K562 (cell line): ENCODE data around the gene PIGM. TPM values are rescaled to one million over a fixed set of nuclear protein-coding genes. Genes with fewer than 3 reads are reported as not detected.
A peak's percentile ranks its signal among the peaks of the same experiment; 100 is the strongest.

Experiments used
- CREM ChIP-seq: IDR thresholded peaks from 2 replicates; pipeline ENCODE4 v1.6.1; 2014; ENCODE audit warnings: antibody characterized with exemption, low read depth
- FUS ChIP-seq: fragments of 200-400 bp; formaldehyde crosslinking; optimal IDR thresholded peaks from 2 replicates; pipeline ENCODE3; 2017; ENCODE audit warnings: low read depth, low read length
- HCFC1 ChIP-seq: IDR thresholded peaks from 2 replicates; pipeline ENCODE4 v1.6.1; 2012; ENCODE audit warnings: low read depth, low read length, improper control_type of control experiment
- HEY1 ChIP-seq: fragments of 250-450 bp; sonication (Bioruptor Pico); IDR thresholded peaks from 2 replicates; pipeline ENCODE4 v1.5.0; 2020; ENCODE audit warnings: mild to moderate bottlenecking, moderate library complexity, borderline replicate concordance
- HMBOX1 ChIP-seq: sonication (generic); IDR thresholded peaks from 2 replicates; pipeline ENCODE4 v1.6.1; 2016
- ILK ChIP-seq: fragments of 450-650 bp; IDR thresholded peaks from 2 replicates; pipeline ENCODE4 v1.6.1; 2016; ENCODE audit warnings: missing genetic modification characterization, low read depth, mild to moderate bottlenecking, missing compliant biosample characterization, moderate library complexity, borderline replicate concordance
- KLF10 ChIP-seq: fragments of 250-450 bp; sonication (Bioruptor Pico); IDR thresholded peaks from 2 replicates; pipeline ENCODE4 v1.6.1; 2021; ENCODE audit warnings: matching md5 sums
- MTA2 ChIP-seq: fragments of 450-650 bp; IDR thresholded peaks from 2 replicates; pipeline ENCODE4 v1.6.1; 2016; ENCODE audit warnings: low read depth
- MTF1 ChIP-seq: fragments of 250-450 bp; sonication (Bioruptor Pico); IDR thresholded peaks from 2 replicates; pipeline ENCODE4 v1.9.0; 2021; ENCODE audit warnings: moderate library complexity, mild to moderate bottlenecking, inconsistent platforms, borderline replicate concordance
- PHB ChIP-seq: fragments of 250-450 bp; sonication (Bioruptor Pico); IDR thresholded peaks from 2 replicates; pipeline ENCODE4 v1.5.0; 2021
- POLR3A ChIP-seq: IDR thresholded peaks from 2 replicates; pipeline ENCODE4 v1.6.1; 2011; ENCODE audit warnings: borderline replicate concordance, mild to moderate bottlenecking, moderate library complexity; ENCODE audit not compliant: insufficient read length, insufficient read depth; ENCODE audit errors: extremely low read depth
- RB1 ChIP-seq: fragments of 450-650 bp; IDR thresholded peaks from 2 replicates; pipeline ENCODE4 v1.6.1; 2017; ENCODE audit warnings: low read depth, mild to moderate bottlenecking
- SIN3A ChIP-seq, 2 experiments: fragments of 150-350 bp in 1 of 2; IDR thresholded peaks; 2 replicates each; pipeline ENCODE4 v1.6.1; 2011 to 2016; ENCODE audit warnings: borderline replicate concordance in 2 of 2, low read depth in 2 of 2, low read length in 2 of 2, mild to moderate bottlenecking in 2 of 2, moderate library complexity in 2 of 2; ENCODE audit not compliant: control insufficient read depth in 1 of 2
- SRSF7 ChIP-seq: fragments of 200-400 bp; formaldehyde crosslinking; optimal IDR thresholded peaks from 2 replicates; pipeline ENCODE3; 2017; ENCODE audit warnings: mild to moderate bottlenecking, low read depth, low read length
- TRIM28 ChIP-seq: fragments of 450-650 bp; IDR thresholded peaks from 2 replicates; pipeline ENCODE4 v1.6.1; 2017
- U2AF2 ChIP-seq: fragments of 200-400 bp; formaldehyde crosslinking; optimal IDR thresholded peaks from 2 replicates; pipeline ENCODE3; 2017; ENCODE audit warnings: low read depth, mild to moderate bottlenecking, low read length
- VEZF1 ChIP-seq: fragments of 200-800 bp; sonication (Bioruptor generic); IDR thresholded peaks from 2 replicates; pipeline ENCODE4 v1.6.1; 2017; ENCODE audit warnings: missing genetic modification characterization, missing compliant biosample characterization
- ZBTB5 ChIP-seq: fragments of 450-650 bp; IDR thresholded peaks from 2 replicates; pipeline ENCODE4 v1.6.1; 2017; ENCODE audit warnings: antibody characterized with exemption
- ZNF143 ChIP-seq: sonication (generic); formaldehyde crosslinking; IDR thresholded peaks from 2 replicates; pipeline ENCODE4 v1.9.0; 2022; ENCODE audit warnings: mild to moderate bottlenecking, missing genetic modification reagents
- ZNF277 ChIP-seq: fragments of 250-450 bp; sonication (Bioruptor Pico); IDR thresholded peaks from 2 replicates; pipeline ENCODE4 v1.8.0; 2022; ENCODE audit warnings: inconsistent platforms, mild to moderate bottlenecking, moderate library complexity, borderline replicate concordance
- ZNF75A ChIP-seq: fragments of 450-650 bp; formaldehyde crosslinking; IDR thresholded peaks from 2 replicates; pipeline ENCODE4 v1.4.0; 2020; ENCODE audit warnings: mild to moderate bottlenecking
- ZNF76 ChIP-seq: fragments of 250-450 bp; sonication (Bioruptor Pico); IDR thresholded peaks from 2 replicates; pipeline ENCODE4 v1.4.0; 2020; ENCODE audit warnings: mild to moderate bottlenecking, moderate library complexity, borderline replicate concordance
- ZSCAN32 ChIP-seq: fragments of 450-650 bp; formaldehyde crosslinking; IDR thresholded peaks from 2 replicates; pipeline ENCODE4 v1.4.0; 2020; ENCODE audit warnings: mild to moderate bottlenecking, moderate library complexity
- polyA plus RNA-seq, 8 experiments: library from polyadenylated mRNA; depleted of rRNA in 4 of 8; stranded (reverse) in 5 of 8; unstranded in 3 of 8; fragments of >200 nt; fragmentation: Nextera tagmentation in 2 of 8; fragmentation: Illumina TruSeq in 1 of 8; extraction: Ambion mirVana in 2 of 8; extraction: Trizol in 1 of 8; gene quantifications; 2 replicates each; pipeline versions ENCODE4 v1.2.1 to v1.2.3, GENCODE V29; 2011 to 2014; ENCODE audit warnings: inconsistent platforms in 1 of 8, missing spikeins in 1 of 8
- total RNA-seq, 7 experiments: library from RNA; depleted of rRNA in 6 of 7; stranded (reverse); fragments of >200 nt in 6 of 7; fragmentation: Illumina TruSeq in 2 of 7; extraction: Trizol in 2 of 7; gene quantifications; 2 replicates each; pipeline versions ENCODE4 v1.2.1 to v1.2.3, GENCODE V29; 2011 to 2021; ENCODE audit warnings: low replicate concordance in 1 of 7

The PIGM gene
- total and polyA plus RNA-seq, 9 of the 15 experiments (the other 6 are each of a cell fraction or from before 2014, with no cell fraction given) = 2.6 to 6.7 (median 4.3) TPM

- TF ChIP-seq TRIM28 (no peak), POLR3A (no peak), MTA2 (no peak), HCFC1 (peak; percentile 69), KLF10 (no peak), ILK (tag) (no peak), ZNF143 (no peak), HEY1 (no peak), SRSF7 (no peak), HMBOX1 (no peak), ZNF75A (CRISPR knock-in tag) (no peak), CREM (peak; percentile 61), ZBTB5 (no peak), ZSCAN32 (no peak), SIN3A (IDR thresholded peaks at IDR 0.05; ENCODE audit: borderline replicate concordance in 2 of 2, control insufficient read depth in 1 of 2, low read depth in 2 of 2, low read length in 2 of 2) (peak in 1 of 2 experiments; percentile 25; a peak in 2 of 4 replicates), U2AF2 (no peak), FUS (no peak), ZNF76 (no peak), ZNF277 (CRISPR knock-in tag) (no peak), VEZF1 (CRISPR knock-in tag) (peak; percentile 85), RB1 (no peak), PHB (0 out of 2 replicates have a peak, but pooled peaks have one; percentile 42), MTF1 (CRISPR knock-in tag) (no peak)
Observed at GRCh38 chr1:160031365-160032164, at the start of gene PIGM (continued).
